SIG-M5 treated with dmso at 0.1 percent for 504 hours (cell line): Measurements from ENCODE around the gene TMEM238.
A peak's percentile ranks its signal among the peaks of the same experiment; 100 is the strongest.
"Not testable (repeated sequence)": the region's sequence is repeated elsewhere in the genome, so short reads cannot be mapped to it uniquely, and the experiment has no call there.

Experiments
- DNase-seq: peaks from one replicate; lab custom pipeline; 2025; ENCODE audit not compliant: unreplicated experiment; lab: John Stamatoyannopoulos, UW

The TMEM238 gene

GRCh38 chr19:55341171-55341588, 42.9 kb downstream of the TMEM238 start:
- peak; percentile 56 for DNase-seq

- peak; percentile 21 for DNase-seq
These were observed 43.3 kb downstream of the TMEM238 start for GRCh38 chr19:55340784-55341147.

- DNase-seq, result peak; percentile 39
These were observed 44.0 kb downstream of the TMEM238 start for GRCh38 chr19:55339889-55340783.

GRCh38 chr19:55339105-55339888, 44.8 kb downstream of the TMEM238 start, which contains the start of gene KMT5C:
Gene KMT5C, plus strand, starts transcription at chr19:55339876. Its CDS starts 2,061 bp downstream, at chr19:55341937.
- peak; percentile 100 for DNase-seq

- DNase-seq, result no peak
These were observed 48.0 kb downstream of the TMEM238 start for GRCh38 chr19:55336101-55336500.

GRCh38 chr19:55333870-55334269, 50.2 kb downstream of the TMEM238 start:
- DNase-seq, result no peak

GRCh38 chr19:55329791-55330190, 54.3 kb downstream of the TMEM238 start:
- DNase-seq, result not testable (repeated sequence)
